Choroid plexus epithelial cell (primary cell): ENCODE data around the gene C20orf173.

Experiments used
- DNase-seq: peaks from one replicate; pipeline ENCODE4 v3.0.0-alpha.2; 2010; ENCODE audit warnings: low read depth
- H3K4me3 ChIP-seq: 2 replicates; pipeline ENCODE4 v1.5.1; 2011; ENCODE audit warnings: low read depth, mild to moderate bottlenecking, control low read depth, low read length, moderate library complexity
- CTCF ChIP-seq: conservative IDR thresholded peaks from 2 replicates; pipeline ENCODE4 v1.5.1; 2011; ENCODE audit warnings: low read depth, mild to moderate bottlenecking, control low read depth, inconsistent platforms, low read length, moderate library complexity

Gene C20orf173

DNA sequence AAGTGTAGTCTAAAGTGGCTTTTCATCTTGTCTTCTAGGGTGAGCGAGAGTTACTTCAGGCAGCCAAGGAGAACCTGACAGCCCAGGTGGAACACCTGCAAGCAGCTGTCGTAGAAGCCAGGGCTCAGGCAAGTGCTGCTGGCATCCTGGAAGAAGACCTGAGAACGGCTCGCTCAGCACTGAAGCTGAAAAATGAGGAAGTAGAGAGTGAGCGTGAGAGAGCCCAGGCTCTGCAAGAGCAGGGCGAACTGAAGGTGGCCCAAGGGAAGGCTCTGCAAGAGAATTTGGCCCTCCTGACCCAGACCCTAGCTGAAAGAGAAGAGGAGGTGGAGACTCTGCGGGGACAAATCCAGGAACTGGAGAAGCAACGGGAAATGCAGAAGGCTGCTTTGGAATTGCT, 27.1 kb downstream of the C20orf173 start:
- no peak for TF ChIP-seq CTCF
- no peak overlapping the region for H3K4me3 ChIP-seq
- DNase-seq: no peak

GRCh38 chr20:35499271-35499670, 30.2 kb downstream of the C20orf173 start:
- no peak overlapping the region for H3K4me3 ChIP-seq
- no peak for DNase-seq
- no peak for TF ChIP-seq CTCF

DNA sequence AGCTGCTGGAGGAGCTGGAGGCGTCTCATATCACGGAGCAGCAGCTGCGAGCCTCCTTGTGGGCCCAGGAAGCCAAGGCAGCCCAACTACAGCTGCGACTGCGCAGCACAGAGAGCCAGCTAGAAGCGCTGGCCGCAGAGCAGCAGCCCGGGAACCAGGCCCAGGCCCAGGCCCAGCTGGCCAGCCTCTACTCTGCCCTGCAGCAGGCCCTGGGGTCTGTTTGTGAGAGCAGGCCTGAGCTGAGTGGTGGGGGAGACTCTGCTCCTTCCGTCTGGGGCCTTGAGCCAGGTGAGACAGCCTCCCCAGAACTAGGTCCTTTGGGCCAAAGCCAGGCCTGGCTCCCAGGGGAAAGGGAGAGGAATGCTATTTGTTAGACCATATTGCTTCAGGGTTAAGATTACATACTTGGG, 31.7 kb downstream of the C20orf173 start:
- DNase-seq: no peak
- H3K4me3 ChIP-seq: no peak overlapping the region
- TF ChIP-seq CTCF: no peak

DNA sequence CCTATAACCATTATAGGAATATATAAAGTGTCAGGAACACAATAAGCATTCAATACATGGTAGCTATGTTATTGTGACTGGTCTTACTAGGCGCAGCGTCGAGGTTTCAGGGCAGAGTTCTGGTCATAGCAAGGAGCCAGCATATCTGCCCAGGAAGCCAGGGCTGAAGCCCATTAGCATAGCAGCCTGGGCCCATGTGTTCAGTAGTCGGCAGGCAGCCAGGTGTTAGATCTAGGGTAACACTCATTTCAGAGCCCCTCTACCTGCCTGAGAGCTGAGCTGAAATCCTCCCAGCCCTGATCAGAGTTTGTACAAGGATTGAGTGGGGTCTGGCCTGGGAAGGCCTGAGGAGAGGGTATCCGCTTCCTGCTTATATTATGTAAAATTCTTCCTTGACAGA, 32.1 kb downstream of the C20orf173 start:
- TF ChIP-seq CTCF: no peak
- DNase-seq: no peak
- H3K4me3 ChIP-seq: no peak overlapping the region

GRCh38 chr20:35496481-35496880, 33.0 kb downstream of the C20orf173 start:
- no peak overlapping the region for H3K4me3 ChIP-seq
- TF ChIP-seq CTCF: no peak
- DNase-seq: no peak

- no peak for DNase-seq
- H3K4me3 ChIP-seq: no peak overlapping the region
- TF ChIP-seq CTCF: no peak
Observed at GRCh38 chr20:35492352-35492751, 37.1 kb downstream of the C20orf173 start.

- no peak overlapping the region for H3K4me3 ChIP-seq
- peak; percentile 15 for DNase-seq
Observed at GRCh38 chr20:35491823-35492222, 37.6 kb downstream of the C20orf173 start.

More at GRCh38 chr20:35491823-35492222, 37.6 kb downstream of the C20orf173 start:
- TF ChIP-seq CTCF: no peak
